Activated T-cell treated with anti-CD3 and anti-CD28 coated beads, Interleukin-2, amount 50 U/mL, for 48 hours (primary cell): ENCODE measurements around the gene VPS13D.
"Not testable (repeated sequence)": the region's sequence is repeated elsewhere in the genome, so short reads cannot be mapped to it uniquely, and the experiment has no call there.

Experiments used
- DNase-seq, 2 experiments: peaks; one replicate each; pipeline ENCODE4 v3.0.0-alpha.2; 2020

The VPS13D gene

GRCh38 chr1:12525311-12526181, 295.7 kb downstream of the VPS13D start:
- no peak for DNase-seq

GRCh38 chr1:12527564-12527963, 297.7 kb downstream of the VPS13D start:
- no peak for DNase-seq

GRCh38 chr1:12528021-12528852, 298.4 kb downstream of the VPS13D start:
- no peak for DNase-seq

GRCh38 chr1:12529640-12530174, 299.9 kb downstream of the VPS13D start:
- no peak for DNase-seq

GRCh38 chr1:12530462-12531178, 300.8 kb downstream of the VPS13D start:
- no peak for DNase-seq

- no peak for DNase-seq
These were observed 301.3 kb downstream of the VPS13D start for GRCh38 chr1:12531179-12531499.

- no peak for DNase-seq
These were observed 302.8 kb downstream of the VPS13D start for GRCh38 chr1:12532405-12533315.

GRCh38 chr1:12536023-12536639, 306.3 kb downstream of the VPS13D start:
- no peak for DNase-seq

GRCh38 chr1:12537294-12537693, 307.5 kb downstream of the VPS13D start:
- no peak for DNase-seq

- DNase-seq: no peak
These were observed 308.2 kb downstream of the VPS13D start for GRCh38 chr1:12537906-12538461.

GRCh38 chr1:12538536-12538935, 308.7 kb downstream of the VPS13D start:
- not testable (repeated sequence) for DNase-seq

GRCh38 chr1:12539320-12539704, 309.5 kb downstream of the VPS13D start:
- DNase-seq: no peak

GRCh38 chr1:12539705-12540579, 310.1 kb downstream of the VPS13D start:
- no peak for DNase-seq

- no peak for DNase-seq
These were observed 310.9 kb downstream of the VPS13D start for GRCh38 chr1:12540580-12541273.

- no peak for DNase-seq
These were observed 311.7 kb downstream of the VPS13D start for GRCh38 chr1:12541274-12542137.

GRCh38 chr1:12542138-12542465, 312.3 kb downstream of the VPS13D start:
- no peak for DNase-seq

GRCh38 chr1:12542616-12543592, 313.1 kb downstream of the VPS13D start:
- DNase-seq: no peak
